K562 (cell line): Measurements from ENCODE around the gene LRP1-AS. TPM values are rescaled to one million over a fixed set of nuclear protein-coding genes. Genes with fewer than 3 reads are reported as not detected.

Experiments
- ARID1B ChIP-seq: fragments of 450-650 bp; IDR thresholded peaks from 2 replicates; pipeline ENCODE4 v1.6.1; 2016; ENCODE audit warnings: antibody characterized with exemption, mild to moderate bottlenecking, inconsistent platforms
- ATF4 ChIP-seq: fragments of 450-650 bp; formaldehyde crosslinking; IDR thresholded peaks from 2 replicates; pipeline ENCODE4 v1.4.0; 2022; ENCODE audit warnings: mild to moderate bottlenecking, moderate library complexity
- CUX1 ChIP-seq: fragments of 200-800 bp; sonication (Bioruptor generic); IDR thresholded peaks from 2 replicates; pipeline ENCODE4 v1.6.1; 2016; ENCODE audit warnings: missing genetic modification characterization, missing compliant biosample characterization
- DNMT1 ChIP-seq: fragments of 450-650 bp; IDR thresholded peaks from 2 replicates; pipeline ENCODE4 v1.6.1; 2016; ENCODE audit warnings: antibody characterized with exemption, mild to moderate bottlenecking
- HNRNPLL ChIP-seq: fragments of 200-400 bp; formaldehyde crosslinking; IDR thresholded peaks from 2 replicates; pipeline ENCODE4 v1.6.1; 2017; ENCODE audit warnings: low read length, low read depth, mild to moderate bottlenecking; ENCODE audit not compliant: poor library complexity, severe bottlenecking
- MYBL2 ChIP-seq, 2 experiments: fragments of 450-650 bp in 1 of 2; sonication (generic) in 1 of 2; formaldehyde crosslinking in 1 of 2; IDR thresholded peaks; 2 replicates each; pipeline versions ENCODE4 v1.6.1 to v1.8.1; 2017 to 2022; ENCODE audit warnings: borderline replicate concordance in 1 of 2, inconsistent platforms in 1 of 2, low read depth in 1 of 2, mild to moderate bottlenecking in 1 of 2, missing genetic modification reagents in 1 of 2, moderate library complexity in 1 of 2
- NCOA4 ChIP-seq: fragments of 450-650 bp; IDR thresholded peaks from 2 replicates; pipeline ENCODE4 v1.6.1; 2018; ENCODE audit warnings: mild to moderate bottlenecking; ENCODE audit not compliant: partially characterized antibody
- SMARCC2 ChIP-seq: fragments of 450-650 bp; IDR thresholded peaks from 2 replicates; pipeline ENCODE4 v1.6.1; 2017; ENCODE audit warnings: antibody characterized with exemption, moderate library complexity, mild to moderate bottlenecking, low read depth
- ZNF12 ChIP-seq: sonication (generic); formaldehyde crosslinking; IDR thresholded peaks from 2 replicates; pipeline ENCODE4 v1.4.0; 2020; ENCODE audit warnings: mild to moderate bottlenecking, missing genetic modification reagents
- ZNF143 ChIP-seq: sonication (generic); formaldehyde crosslinking; IDR thresholded peaks from 2 replicates; pipeline ENCODE4 v1.9.0; 2022; ENCODE audit warnings: mild to moderate bottlenecking, missing genetic modification reagents
- ZNF274 ChIP-seq: IDR thresholded peaks from 2 replicates; pipeline ENCODE4 v1.6.1; 2011; ENCODE audit warnings: low read depth, mild to moderate bottlenecking, low read length, moderate library complexity, borderline replicate concordance
- polyA plus RNA-seq, 8 experiments: library from polyadenylated mRNA; depleted of rRNA in 4 of 8; stranded (reverse) in 5 of 8; unstranded in 3 of 8; fragments of >200 nt; fragmentation: Nextera tagmentation in 2 of 8; fragmentation: Illumina TruSeq in 1 of 8; extraction: Ambion mirVana in 2 of 8; extraction: Trizol in 1 of 8; gene quantifications; 2 replicates each; pipeline versions ENCODE4 v1.2.1 to v1.2.3, GENCODE V29; 2011 to 2014; ENCODE audit warnings: inconsistent platforms in 1 of 8, missing spikeins in 1 of 8
- total RNA-seq, 7 experiments: library from RNA; depleted of rRNA in 6 of 7; stranded (reverse); fragments of >200 nt in 6 of 7; fragmentation: Illumina TruSeq in 2 of 7; extraction: Trizol in 2 of 7; gene quantifications; 2 replicates each; pipeline versions ENCODE4 v1.2.1 to v1.2.3, GENCODE V29; 2011 to 2021; ENCODE audit warnings: low replicate concordance in 1 of 7

The LRP1-AS gene
- total and polyA plus RNA-seq, 9 of the 15 experiments (the other 6 are each of a cell fraction or from before 2014, with no cell fraction given): not detected

GRCh38 chr12:57110104-57111030, 37.1 kb downstream of the LRP1-AS start (continued):
- TF ChIP-seq SMARCC2 (no peak), ZNF143 (no peak), ARID1B (0 out of 2 replicates have a peak, but pooled peaks have one; percentile 37), ZNF12 (CRISPR knock-in tag) (no peak), ZNF274 (no peak), MYBL2 (IDR thresholded peaks at IDR 0.05; ENCODE audit: low read depth) (no peak), MYBL2 (CRISPR knock-in tag; IDR thresholded peaks at IDR 0.05; ENCODE audit: borderline replicate concordance) (no peak), ATF4 (CRISPR knock-in tag) (0 out of 2 replicates have a peak, but pooled peaks have one; percentile 33), HNRNPLL (no peak), NCOA4 (no peak), DNMT1 (no peak), CUX1 (CRISPR knock-in tag) (no peak)
